ENCODE measurements around the gene MRPL39.
"Not testable (repeated sequence)": the region's sequence is repeated elsewhere in the genome, so short reads cannot be mapped to it uniquely, and the experiment has no call there.

Gene MRPL39

DNA sequence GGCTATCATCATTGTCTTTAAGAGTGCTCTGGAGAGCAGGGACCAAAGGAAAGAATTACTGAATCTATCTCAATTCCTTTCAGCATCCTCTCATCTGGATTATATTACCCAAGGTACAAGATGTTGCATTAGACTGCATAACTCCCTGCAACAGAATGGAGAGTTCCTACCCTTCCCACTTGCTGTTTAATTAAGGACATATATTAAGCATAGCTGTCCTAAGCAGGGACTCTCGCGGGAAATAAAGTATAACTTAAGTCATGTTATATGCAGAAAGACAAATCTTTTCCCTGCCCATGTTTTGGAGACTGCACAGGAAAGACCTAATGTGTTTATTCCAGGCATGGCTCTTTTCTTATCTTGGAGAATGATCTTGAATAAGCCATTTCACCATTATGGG lies 25.0 kb upstream of the MRPL39 start:
- H3K27ac ChIP-seq, result no peak overlapping the region

DNA sequence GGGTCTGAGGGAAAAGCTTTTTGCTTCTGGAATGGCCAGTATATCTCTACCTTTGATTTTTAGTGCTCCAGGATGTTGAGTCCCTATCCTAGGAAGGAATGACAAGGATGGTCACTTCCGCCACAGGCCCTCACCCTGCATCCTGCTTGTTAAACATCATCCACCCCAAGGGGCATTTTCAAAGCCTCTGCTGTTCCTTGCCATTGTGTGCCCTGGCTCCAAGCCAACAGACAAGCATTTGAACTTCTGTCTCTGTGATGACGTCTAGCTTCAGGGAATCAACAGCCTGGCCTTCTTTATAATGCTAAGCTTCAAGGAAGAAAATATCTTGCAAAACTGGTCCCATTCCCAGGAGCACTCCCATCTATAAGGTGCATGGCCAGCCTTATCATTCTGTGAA lies 19.5 kb upstream of the MRPL39 start:
- no peak overlapping the region for H3K27ac ChIP-seq
- TF ChIP-seq, protein P1, sequence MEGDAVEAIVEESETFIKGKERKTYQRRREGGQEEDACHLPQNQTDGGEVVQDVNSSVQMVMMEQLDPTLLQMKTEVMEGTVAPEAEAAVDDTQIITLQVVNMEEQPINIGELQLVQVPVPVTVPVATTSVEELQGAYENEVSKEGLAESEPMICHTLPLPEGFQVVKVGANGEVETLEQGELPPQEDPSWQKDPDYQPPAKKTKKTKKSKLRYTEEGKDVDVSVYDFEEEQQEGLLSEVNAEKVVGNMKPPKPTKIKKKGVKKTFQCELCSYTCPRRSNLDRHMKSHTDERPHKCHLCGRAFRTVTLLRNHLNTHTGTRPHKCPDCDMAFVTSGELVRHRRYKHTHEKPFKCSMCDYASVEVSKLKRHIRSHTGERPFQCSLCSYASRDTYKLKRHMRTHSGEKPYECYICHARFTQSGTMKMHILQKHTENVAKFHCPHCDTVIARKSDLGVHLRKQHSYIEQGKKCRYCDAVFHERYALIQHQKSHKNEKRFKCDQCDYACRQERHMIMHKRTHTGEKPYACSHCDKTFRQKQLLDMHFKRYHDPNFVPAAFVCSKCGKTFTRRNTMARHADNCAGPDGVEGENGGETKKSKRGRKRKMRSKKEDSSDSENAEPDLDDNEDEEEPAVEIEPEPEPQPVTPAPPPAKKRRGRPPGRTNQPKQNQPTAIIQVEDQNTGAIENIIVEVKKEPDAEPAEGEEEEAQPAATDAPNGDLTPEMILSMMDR (conservative IDR thresholded peaks at IDR 0.05), result no peak
- no peak for TF ChIP-seq ZFX (IDR thresholded peaks at IDR 0.05)

More for the DNA sequence above, 25.0 kb upstream of the MRPL39 start:
- no peak for TF ChIP-seq ZFX (IDR thresholded peaks at IDR 0.05)
- TF ChIP-seq, protein P1 (conservative IDR thresholded peaks at IDR 0.05), result no peak

DNA sequence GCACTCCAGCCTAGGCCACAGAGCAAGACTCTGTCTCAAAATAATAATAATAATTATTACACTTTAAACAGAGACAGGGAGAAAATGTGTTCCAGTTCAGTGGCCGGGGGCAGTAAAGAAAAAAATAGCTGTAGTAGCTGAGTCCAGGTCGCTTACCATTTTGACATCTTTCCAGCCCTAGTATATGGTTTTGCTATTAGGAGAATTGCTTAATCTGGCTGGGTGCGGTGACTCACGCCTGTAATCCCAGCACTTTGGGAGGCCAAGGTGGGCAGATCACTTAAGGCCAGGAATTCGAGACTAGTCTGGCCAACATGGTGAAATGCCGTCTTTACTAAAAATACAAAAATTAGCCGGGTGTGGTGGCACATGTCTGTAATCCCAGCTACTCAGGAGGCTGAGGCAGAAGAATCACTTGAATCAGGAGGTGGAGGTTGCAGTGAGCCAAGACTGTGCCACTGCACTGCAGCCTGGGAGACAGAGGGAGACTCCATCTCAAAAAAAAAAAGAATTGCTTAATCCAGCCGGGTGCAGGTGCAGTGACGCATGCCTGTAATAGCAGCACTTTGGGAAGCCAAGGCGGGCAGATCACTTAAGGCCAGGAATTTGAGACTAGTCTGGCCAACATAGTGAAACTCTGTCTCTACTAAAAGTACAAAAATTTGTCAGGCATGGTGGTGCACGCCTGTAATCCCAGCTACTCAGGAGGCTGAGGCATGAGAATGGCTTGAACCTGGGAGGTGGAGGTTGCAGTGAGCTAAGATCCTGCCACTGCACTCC lies 18.7 kb upstream of the MRPL39 start:
- not testable (repeated sequence) for H3K27ac ChIP-seq

DNA sequence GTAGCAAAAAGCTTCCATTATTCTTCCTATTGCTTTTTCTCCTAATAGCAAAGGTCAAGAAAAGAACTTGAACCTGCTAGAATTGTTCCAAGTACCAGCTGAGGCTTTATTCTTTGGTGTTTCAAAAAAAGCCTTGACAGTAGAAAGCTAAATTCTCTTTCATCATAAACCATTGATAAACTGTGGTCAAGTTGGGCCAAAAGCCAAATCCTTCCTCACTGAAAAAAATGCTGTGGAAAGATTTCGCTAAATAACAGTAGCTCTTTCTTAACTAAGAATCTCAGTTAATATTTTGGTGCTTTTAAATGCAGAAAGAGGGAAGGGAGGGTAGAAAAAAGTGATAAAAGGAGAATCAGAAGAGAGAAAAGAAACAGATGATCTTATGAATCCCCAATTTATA lies 17.8 kb upstream of the MRPL39 start:
- no peak overlapping the region for H3K27ac ChIP-seq
- no peak for TF ChIP-seq ZFX (IDR thresholded peaks at IDR 0.05)
- TF ChIP-seq, protein P1 (conservative IDR thresholded peaks at IDR 0.05), result no peak

DNA sequence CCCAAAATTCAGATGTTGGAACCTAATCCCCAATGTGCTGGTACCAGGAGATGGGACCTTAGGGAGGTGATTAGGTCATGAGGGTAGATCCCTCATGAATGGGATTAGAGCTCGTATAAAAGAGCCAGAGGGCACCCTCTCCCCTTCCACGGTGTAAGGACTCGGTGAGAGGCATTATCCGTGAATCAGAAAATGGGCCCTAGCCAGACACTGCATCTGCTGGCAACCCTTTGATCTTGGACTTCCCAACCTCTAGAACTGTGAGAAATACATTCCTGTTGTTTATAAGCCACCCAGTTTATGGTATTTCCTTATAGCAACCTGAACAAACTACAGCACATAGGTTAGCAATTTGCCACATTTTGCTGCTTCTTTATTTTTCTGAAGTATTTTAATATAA lies 17.2 kb upstream of the MRPL39 start:
- TF ChIP-seq, protein P1 (conservative IDR thresholded peaks at IDR 0.05), result no peak
- no peak for TF ChIP-seq ZFX (IDR thresholded peaks at IDR 0.05)

DNA sequence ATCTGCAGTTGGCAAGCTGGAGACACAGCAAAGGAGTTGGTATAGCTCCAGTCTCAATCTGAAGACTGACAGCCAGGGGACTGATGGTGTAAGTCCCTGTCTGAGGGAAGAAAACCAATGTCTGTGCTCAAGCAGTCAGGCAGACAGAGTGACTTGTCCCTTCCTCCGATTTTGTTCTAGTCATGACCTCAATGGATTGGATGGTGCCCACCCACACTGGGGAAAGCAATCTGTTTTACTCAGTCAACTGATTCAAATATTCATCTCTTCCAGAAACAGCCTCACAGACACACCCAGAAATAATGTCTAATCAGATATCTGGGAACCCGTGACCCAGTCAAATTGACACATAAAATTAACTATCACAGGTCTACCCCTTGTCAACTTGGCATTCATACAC lies 11.9 kb upstream of the MRPL39 start:
- H3K27ac ChIP-seq, result no peak overlapping the region
- TF ChIP-seq ZFX (IDR thresholded peaks at IDR 0.05), result no peak
- TF ChIP-seq, protein P1 (conservative IDR thresholded peaks at IDR 0.05), result no peak

More for the DNA sequence above, 17.2 kb upstream of the MRPL39 start:
- no peak overlapping the region for H3K27ac ChIP-seq

DNA sequence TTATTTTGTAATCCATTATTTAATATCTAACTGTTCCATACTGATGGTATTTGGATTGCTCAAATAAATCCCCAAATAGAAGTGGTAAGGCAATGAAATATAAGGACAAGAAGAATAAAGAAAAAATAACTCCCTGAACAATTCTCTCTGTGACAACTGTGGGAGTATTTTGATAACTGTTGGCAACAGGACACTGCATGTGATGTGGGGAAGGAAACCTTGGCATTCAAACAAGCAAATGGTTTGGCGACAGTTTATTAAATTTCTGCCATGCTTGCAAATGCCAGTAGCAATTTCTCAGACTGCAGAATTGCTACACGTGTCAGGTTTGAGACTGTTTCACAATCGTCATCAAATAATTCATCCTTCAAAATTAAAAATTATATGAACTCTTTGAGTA lies 8.6 kb upstream of the MRPL39 start:
- no peak for TF ChIP-seq ZFX (IDR thresholded peaks at IDR 0.05)
- TF ChIP-seq, protein P1 (conservative IDR thresholded peaks at IDR 0.05), result no peak
- H3K27ac ChIP-seq, result no peak overlapping the region

DNA sequence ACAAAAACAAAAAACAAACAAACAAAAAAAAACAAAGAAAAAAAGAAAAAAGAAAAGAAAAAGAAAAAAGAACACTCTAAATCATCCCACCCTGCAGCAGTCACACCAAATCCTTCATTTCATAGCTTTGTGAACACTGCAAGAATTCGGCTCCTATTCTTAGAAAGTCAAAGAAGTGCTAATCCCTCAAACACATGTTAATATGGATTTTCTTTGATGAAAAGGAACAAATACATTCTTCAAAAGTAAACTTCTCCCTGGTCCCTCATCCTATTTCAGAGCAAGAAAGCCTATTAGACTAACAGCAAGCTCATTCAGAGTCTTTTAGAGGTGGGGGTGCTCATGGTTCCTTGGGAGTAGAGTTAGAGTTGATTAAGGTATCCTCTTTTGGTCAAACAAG lies 7.2 kb upstream of the MRPL39 start:
- H3K27ac ChIP-seq, result no peak overlapping the region
- TF ChIP-seq, protein P1 (conservative IDR thresholded peaks at IDR 0.05), result no peak
- no peak for TF ChIP-seq ZFX (IDR thresholded peaks at IDR 0.05)

Data from C4-2B (cell line).